Spleen (tissue), 7 donors: ENCODE data around the gene CACNA2D3.

Experiments
- CTCF ChIP-seq, 11 experiments: fragments of 200-600 bp in 7 of 11; fragments of 450-650 bp in 4 of 11; sonication (generic) in 4 of 11; IDR thresholded peaks in 8 of 11; conservative IDR thresholded peaks in 3 of 11; 1 replicate in 7 of 11; 2 replicates in 4 of 11; pipeline versions ENCODE4 v1.4.0 to v1.8.0; 2016 to 2021; ENCODE audit warnings: antibody characterized with exemption in 11 of 11, inconsistent platforms in 4 of 11, mild to moderate bottlenecking in 1 of 11
- POLR2A ChIP-seq, 3 donors: fragments of 450-650 bp; IDR thresholded peaks; one replicate each; pipeline ENCODE4 v1.5.1; 2017; ENCODE audit warnings: antibody characterized with exemption in 3 of 3, mild to moderate bottlenecking in 1 of 3
- POLR2AphosphoS5 ChIP-seq, 3 donors: sonication (generic); formaldehyde crosslinking; IDR thresholded peaks; one replicate each; pipeline ENCODE4 v1.5.1; 2017; ENCODE audit warnings: antibody characterized with exemption in 3 of 3
- donor health status: DM: no; HTN: no; CAD: no; lungs with moderate emphysema.
- donor health status: DM: no; HTN: no; CAD: no.
- donor health status: DM: no; HTN: no; CAD: no.

- no peak for TF ChIP-seq CTCF (IDR thresholded peaks at IDR 0.05 in 8 of 11, conservative IDR thresholded peaks at IDR 0.05 in 3 of 11)
- TF ChIP-seq POLR2A (IDR thresholded peaks at IDR 0.05): no peak
- no peak for TF ChIP-seq POLR2AphosphoS5 (IDR thresholded peaks at IDR 0.05)
Measured at GRCh38 chr3:54705730-54706129, 583.4 kb downstream of the CACNA2D3 start.
